Panc1 (cell line): ENCODE results near the gene TXNDC11. TPM values are rescaled to one million over a fixed set of nuclear protein-coding genes. Genes with fewer than 3 reads are reported as not detected.

Source experiments
- ATAC-seq: fragments of 200-7000 bp; cut with Tn5 transposase; 2 replicates; pipeline ENCODE4 v1.9.1; 2020; ENCODE audit warnings: mild to moderate bottlenecking, moderate library complexity
- BruUV-seq: library from RNA; stranded (reverse); fragments of 400-500 nt; replicated peaks from 2 replicates; lab custom pipeline; 2021; lab: Mats Ljungman, UMichigan
- CTCF ChIA-PET: fragments of 300-600 bp; sonication (Branson Sonifier 250); formaldehyde crosslinking; loops from one replicate; lab custom pipeline; 2022; ENCODE audit warnings: antibody characterized with exemption; lab: Charles Lee
- POLR2A ChIA-PET: fragments of 300-600 bp; sonication (Branson Sonifier 250); formaldehyde crosslinking; loops from one replicate; lab custom pipeline; 2022; ENCODE audit warnings: antibody characterized with exemption; lab: Charles Lee
- DNase-seq: peaks from one replicate; pipeline ENCODE4 v3.0.0-alpha.2; 2010; ENCODE audit warnings: low read depth, low spot score
- H3K27ac ChIP-seq: 2 replicates; pipeline ENCODE4 v1.5.1; 2011; ENCODE audit warnings: mild to moderate bottlenecking, low read length, inconsistent platforms
- H3K27me3 ChIP-seq: fragments of 200-500 bp; sonication (Bioruptor generic); 2 replicates; pipeline ENCODE4 v1.6.0; 2014; ENCODE audit warnings: low read length, inconsistent platforms; ENCODE audit not compliant: control insufficient read depth, insufficient read depth
- H3K36me3 ChIP-seq: fragments of 200-500 bp; sonication (Bioruptor generic); 2 replicates; pipeline ENCODE4 v1.5.1; 2014; ENCODE audit warnings: inconsistent platforms, mild to moderate bottlenecking, low read length, moderate library complexity; ENCODE audit not compliant: control insufficient read depth, insufficient read depth
- H3K4me1 ChIP-seq: 2 replicates; pipeline ENCODE4 v1.5.1; 2011; ENCODE audit warnings: inconsistent platforms, mild to moderate bottlenecking, low read length, moderate library complexity; ENCODE audit not compliant: control insufficient read depth, insufficient read depth
- H3K4me3 ChIP-seq, 2 experiments: 2 replicates each; pipeline ENCODE4 v1.5.1; 2011 to 2012; ENCODE audit warnings: low read depth in 2 of 2, low read length in 2 of 2, mild to moderate bottlenecking in 2 of 2, inconsistent platforms in 1 of 2, moderate library complexity in 1 of 2
- H3K9me3 ChIP-seq: fragments of 200-500 bp; sonication (Bioruptor generic); 2 replicates; pipeline ENCODE4 v1.5.1; 2014; ENCODE audit warnings: low read depth, mild to moderate bottlenecking, inconsistent platforms, low read length, moderate library complexity; ENCODE audit not compliant: control insufficient read depth, insufficient read depth
- CTCF ChIP-seq: fragments of 450-650 bp; IDR thresholded peaks from 2 replicates; pipeline ENCODE4 v1.5.1; 2017; ENCODE audit warnings: mild to moderate bottlenecking
- POLR2AphosphoS5 ChIP-seq: IDR thresholded peaks from 2 replicates; pipeline ENCODE4 v1.6.1; 2012; ENCODE audit warnings: mild to moderate bottlenecking, low read depth, low read length, moderate library complexity
- SIN3A ChIP-seq: IDR thresholded peaks from 2 replicates; pipeline ENCODE4 v1.6.1; 2012; ENCODE audit warnings: low read depth, mild to moderate bottlenecking, low read length, moderate library complexity, borderline replicate concordance; ENCODE audit not compliant: insufficient read depth
- TCF7L2 ChIP-seq: IDR thresholded peaks from 2 replicates; pipeline ENCODE4 v1.6.1; 2011; ENCODE audit warnings: mild to moderate bottlenecking, low read depth, low read length, inconsistent platforms
- in situ Hi-C: cut with HindIII; loops from 2 replicates; pipeline ENCODE4 v1.10.0; 2016; ENCODE audit warnings: low sequenced_read_pairs, low pct_unique_long_range_greater_than_20kb
- intact Hi-C: fragments of 100-400 bp; cut with micrococcal nuclease; formaldehyde crosslinking; loops from one replicate; pipeline ENCODE4 v1.10.0; 2022; ENCODE audit not compliant: unreplicated experiment
- total RNA-seq: library from RNA; stranded (reverse); gene quantifications from one replicate; pipeline ENCODE4 v1.2.1, GENCODE V29; 2021; ENCODE audit not compliant: unreplicated experiment
- TF ChIP-seq, protein P1 (sequence below), 2 experiments: IDR thresholded peaks; 2 replicates each; pipeline ENCODE4 v1.6.1; 2011 to 2012; ENCODE audit warnings: low read depth in 2 of 2, control low read depth in 1 of 2, low read length in 1 of 2, mild to moderate bottlenecking in 1 of 2, moderate library complexity in 1 of 2; ENCODE audit not compliant: insufficient read depth in 1 of 2

Gene TXNDC11
- total RNA-seq, 1 experiment from 2014 or later = 30.5 TPM

- in situ Hi-C loops (no loop called here), intact Hi-C loops (no loop called here)
- no peaks in the 10 kb centered on the region for H3K4me1 ChIP-seq
- DNase-seq (no peak), ATAC-seq (no peak)
- BruUV-seq = no TSS peak
- H3K27ac ChIP-seq = no peak overlapping the region
- peaks cover 2% of the 10 kb centered on the region; the same call in 1 of the 2 replicates for H3K36me3 ChIP-seq
- H3K9me3 ChIP-seq = no peaks in the 10 kb centered on the region
- no peak overlapping the region for H3K4me3 ChIP-seq
- POLR2A ChIA-PET = no interaction called here
- no peaks in the 10 kb centered on the region for H3K27me3 ChIP-seq
- TF ChIP-seq, protein P1, sequence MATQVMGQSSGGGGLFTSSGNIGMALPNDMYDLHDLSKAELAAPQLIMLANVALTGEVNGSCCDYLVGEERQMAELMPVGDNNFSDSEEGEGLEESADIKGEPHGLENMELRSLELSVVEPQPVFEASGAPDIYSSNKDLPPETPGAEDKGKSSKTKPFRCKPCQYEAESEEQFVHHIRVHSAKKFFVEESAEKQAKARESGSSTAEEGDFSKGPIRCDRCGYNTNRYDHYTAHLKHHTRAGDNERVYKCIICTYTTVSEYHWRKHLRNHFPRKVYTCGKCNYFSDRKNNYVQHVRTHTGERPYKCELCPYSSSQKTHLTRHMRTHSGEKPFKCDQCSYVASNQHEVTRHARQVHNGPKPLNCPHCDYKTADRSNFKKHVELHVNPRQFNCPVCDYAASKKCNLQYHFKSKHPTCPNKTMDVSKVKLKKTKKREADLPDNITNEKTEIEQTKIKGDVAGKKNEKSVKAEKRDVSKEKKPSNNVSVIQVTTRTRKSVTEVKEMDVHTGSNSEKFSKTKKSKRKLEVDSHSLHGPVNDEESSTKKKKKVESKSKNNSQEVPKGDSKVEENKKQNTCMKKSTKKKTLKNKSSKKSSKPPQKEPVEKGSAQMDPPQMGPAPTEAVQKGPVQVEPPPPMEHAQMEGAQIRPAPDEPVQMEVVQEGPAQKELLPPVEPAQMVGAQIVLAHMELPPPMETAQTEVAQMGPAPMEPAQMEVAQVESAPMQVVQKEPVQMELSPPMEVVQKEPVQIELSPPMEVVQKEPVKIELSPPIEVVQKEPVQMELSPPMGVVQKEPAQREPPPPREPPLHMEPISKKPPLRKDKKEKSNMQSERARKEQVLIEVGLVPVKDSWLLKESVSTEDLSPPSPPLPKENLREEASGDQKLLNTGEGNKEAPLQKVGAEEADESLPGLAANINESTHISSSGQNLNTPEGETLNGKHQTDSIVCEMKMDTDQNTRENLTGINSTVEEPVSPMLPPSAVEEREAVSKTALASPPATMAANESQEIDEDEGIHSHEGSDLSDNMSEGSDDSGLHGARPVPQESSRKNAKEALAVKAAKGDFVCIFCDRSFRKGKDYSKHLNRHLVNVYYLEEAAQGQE (IDR thresholded peaks at IDR 0.05; ENCODE audit: insufficient read depth in 1 of 2, low read depth in 2 of 2, low read length in 1 of 2) = no peak
- TF ChIP-seq TCF7L2 (no peak), SIN3A (no peak), CTCF (no peak), POLR2AphosphoS5 (no peak)
- CTCF ChIA-PET = no interaction called here
Observed at GRCh38 chr16:11696266-11697012, 46.2 kb downstream of the TXNDC11 start.

- Histone ChIP-seq H3K4me3 (no peak overlapping the region), H3K4me1 (no peaks in the 10 kb centered on the region), H3K27ac (no peak overlapping the region), H3K36me3 (peaks cover 5% of the 10 kb centered on the region), H3K27me3 (no peaks in the 10 kb centered on the region), H3K9me3 (no peaks in the 10 kb centered on the region)
- ChIA-PET POLR2A (no interaction called here), CTCF (no interaction called here)
- in situ Hi-C loops = no loop called here
- TF ChIP-seq CTCF (no peak), TCF7L2 (no peak), POLR2AphosphoS5 (no peak), SIN3A (no peak)
- TF ChIP-seq, protein P1 (IDR thresholded peaks at IDR 0.05; ENCODE audit: insufficient read depth in 1 of 2, low read depth in 2 of 2, low read length in 1 of 2) = no peak
- no peak for ATAC-seq
- DNase-seq = no peak
- BruUV-seq = no TSS peak
- intact Hi-C loops = no loop called here
Observed at GRCh38 chr16:11692651-11693050, 50.0 kb downstream of the TXNDC11 start.
